AG09309 (cell line): Measurements from ENCODE around the gene CRYBG1.

Experiments used
- DNase-seq: peaks from one replicate; pipeline ENCODE4 v3.0.0-alpha.2; 2010; ENCODE audit warnings: low read depth
- H3K4me3 ChIP-seq: 2 replicates; pipeline ENCODE4 v1.5.1; 2011; ENCODE audit warnings: mild to moderate bottlenecking, low read depth, low read length, moderate library complexity; ENCODE audit not compliant: control insufficient read depth
- TF ChIP-seq, protein P1 (sequence below): IDR thresholded peaks from 2 replicates; pipeline ENCODE4 v1.5.1; 2011; ENCODE audit warnings: mild to moderate bottlenecking, low read depth, low read length, inconsistent platforms; ENCODE audit not compliant: insufficient read depth, control insufficient read depth; ENCODE audit errors: missing control alignments

Gene CRYBG1

DNA sequence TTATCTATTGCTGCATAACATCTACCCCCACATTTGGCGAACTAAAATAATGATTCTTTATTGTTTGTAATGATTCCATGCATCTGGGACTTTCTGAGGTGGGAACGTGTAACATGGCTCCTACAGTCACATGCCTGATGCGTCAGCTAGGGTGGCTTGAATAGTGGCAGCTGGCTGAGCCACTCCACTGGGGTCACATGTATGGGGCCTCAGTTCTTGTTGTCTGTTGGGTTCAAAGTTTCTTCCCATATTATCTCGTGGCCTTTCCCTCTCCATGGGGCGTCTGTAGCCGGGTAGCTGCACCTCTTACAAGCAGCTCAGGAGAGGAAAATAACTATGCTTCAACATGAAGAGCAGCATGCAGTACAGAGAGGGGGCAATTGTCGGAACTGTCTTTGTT, 69.9 kb downstream of the CRYBG1 start:
- TF ChIP-seq, protein P1, sequence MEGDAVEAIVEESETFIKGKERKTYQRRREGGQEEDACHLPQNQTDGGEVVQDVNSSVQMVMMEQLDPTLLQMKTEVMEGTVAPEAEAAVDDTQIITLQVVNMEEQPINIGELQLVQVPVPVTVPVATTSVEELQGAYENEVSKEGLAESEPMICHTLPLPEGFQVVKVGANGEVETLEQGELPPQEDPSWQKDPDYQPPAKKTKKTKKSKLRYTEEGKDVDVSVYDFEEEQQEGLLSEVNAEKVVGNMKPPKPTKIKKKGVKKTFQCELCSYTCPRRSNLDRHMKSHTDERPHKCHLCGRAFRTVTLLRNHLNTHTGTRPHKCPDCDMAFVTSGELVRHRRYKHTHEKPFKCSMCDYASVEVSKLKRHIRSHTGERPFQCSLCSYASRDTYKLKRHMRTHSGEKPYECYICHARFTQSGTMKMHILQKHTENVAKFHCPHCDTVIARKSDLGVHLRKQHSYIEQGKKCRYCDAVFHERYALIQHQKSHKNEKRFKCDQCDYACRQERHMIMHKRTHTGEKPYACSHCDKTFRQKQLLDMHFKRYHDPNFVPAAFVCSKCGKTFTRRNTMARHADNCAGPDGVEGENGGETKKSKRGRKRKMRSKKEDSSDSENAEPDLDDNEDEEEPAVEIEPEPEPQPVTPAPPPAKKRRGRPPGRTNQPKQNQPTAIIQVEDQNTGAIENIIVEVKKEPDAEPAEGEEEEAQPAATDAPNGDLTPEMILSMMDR = no peak
- H3K4me3 ChIP-seq = no peak overlapping the region
- no peak for DNase-seq

- no peak for DNase-seq
- no peak overlapping the region for H3K4me3 ChIP-seq
- TF ChIP-seq, protein P1 = no peak
Observed at GRCh38 chr6:106431405-106431804, 70.9 kb downstream of the CRYBG1 start.

- TF ChIP-seq, protein P1 = no peak
- no peak overlapping the region for H3K4me3 ChIP-seq
- DNase-seq = no peak
Observed at GRCh38 chr6:106431972-106432371, 71.5 kb downstream of the CRYBG1 start.

DNA sequence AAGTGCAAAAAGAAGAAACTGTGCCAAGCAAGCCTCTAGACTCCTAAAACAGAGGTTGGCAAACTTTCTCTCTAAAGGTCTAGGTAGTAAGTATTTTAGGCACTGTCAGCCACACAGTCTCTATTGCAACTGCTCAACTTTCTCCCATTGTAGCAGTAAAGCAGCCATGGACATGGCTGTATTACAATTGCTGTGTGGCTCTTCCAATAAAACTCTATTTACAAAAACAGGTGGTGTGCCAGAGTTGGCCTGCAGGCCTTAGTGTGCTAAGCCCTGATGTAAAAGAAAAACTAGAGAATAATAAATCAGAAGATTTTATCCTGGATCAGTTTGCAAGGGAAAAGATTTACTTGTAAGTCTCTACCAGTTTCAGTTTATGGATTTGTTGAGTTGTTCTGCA, 74.0 kb downstream of the CRYBG1 start:
- DNase-seq = no peak
- TF ChIP-seq, protein P1 = no peak

GRCh38 chr6:106439459-106439858, 78.9 kb downstream of the CRYBG1 start:
- DNase-seq = no peak
- TF ChIP-seq, protein P1 = no peak
- no peak overlapping the region for H3K4me3 ChIP-seq

More for the DNA sequence above, 74.0 kb downstream of the CRYBG1 start:
- no peak overlapping the region for H3K4me3 ChIP-seq

DNA sequence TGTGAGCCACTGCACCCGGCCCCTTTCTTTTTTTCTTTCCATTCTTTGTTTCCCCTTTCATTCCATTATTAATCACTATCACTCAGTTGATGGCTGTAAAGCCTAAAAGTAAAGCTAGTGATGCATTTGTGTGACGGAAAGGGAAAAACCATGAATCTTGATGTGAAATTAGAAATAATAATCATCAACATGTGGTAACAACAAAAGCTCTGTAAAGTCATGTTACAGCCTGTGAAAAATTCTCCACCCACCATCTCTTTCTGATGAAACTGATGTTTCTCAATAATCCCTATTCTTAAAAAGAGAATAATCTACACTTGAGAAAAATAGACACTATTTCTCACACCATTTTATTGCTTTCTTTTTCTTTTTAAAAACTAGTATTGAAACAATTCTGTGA, 80.0 kb downstream of the CRYBG1 start:
- DNase-seq = no peak

More for the DNA sequence above, 80.0 kb downstream of the CRYBG1 start:
- TF ChIP-seq, protein P1 = no peak
- no peak overlapping the region for H3K4me3 ChIP-seq
